ENCODE measurements around the gene CASP6.

The CASP6 gene

GRCh38 chr4:109657854-109658418, 45.3 kb downstream of the CASP6 start:
- Histone ChIP-seq H3K9me3 (ENCODE audit: control insufficient read depth, insufficient read depth, low read length) (no peaks in the 10 kb centered on the region), H3K4me3 (ENCODE audit: low read depth, low read length) (no peak overlapping the region), H3K36me3 (ENCODE audit: control insufficient read depth, insufficient read depth, low read length) (no peaks in the 10 kb centered on the region), H3K27me3 (ENCODE audit: control insufficient read depth, insufficient read depth, low read length) (no peaks in the 10 kb centered on the region), H3K9ac (ENCODE audit: low read depth, low read length) (no peak overlapping the region), H3K4me1 (ENCODE audit: control insufficient read depth, insufficient read depth, low read length) (peaks cover under 1% of the 10 kb centered on the region)

- no peaks in the 10 kb centered on the region for H3K9me3 ChIP-seq (ENCODE audit: control insufficient read depth, insufficient read depth, low read length)
- no peak overlapping the region for H3K9ac ChIP-seq (ENCODE audit: low read depth, low read length)
- no peaks in the 10 kb centered on the region for H3K36me3 ChIP-seq (ENCODE audit: control insufficient read depth, insufficient read depth, low read length)
- H3K4me1 ChIP-seq (ENCODE audit: control insufficient read depth, insufficient read depth, low read length), result no peaks in the 10 kb centered on the region
- H3K27me3 ChIP-seq (ENCODE audit: control insufficient read depth, insufficient read depth, low read length), result no peaks in the 10 kb centered on the region
- no peak overlapping the region for H3K4me3 ChIP-seq (ENCODE audit: low read depth, low read length)
Measured at GRCh38 chr4:109655396-109655795, 47.8 kb downstream of the CASP6 start.

GRCh38 chr4:109649872-109650271, 53.4 kb downstream of the CASP6 start:
- no peaks in the 10 kb centered on the region for H3K36me3 ChIP-seq (ENCODE audit: control insufficient read depth, insufficient read depth, low read length)
- no peak overlapping the region for H3K4me3 ChIP-seq (ENCODE audit: low read depth, low read length)
- no peak overlapping the region for H3K9ac ChIP-seq (ENCODE audit: low read depth, low read length)
- H3K4me1 ChIP-seq (ENCODE audit: control insufficient read depth, insufficient read depth, low read length), result peaks cover 6% of the 10 kb centered on the region
- H3K9me3 ChIP-seq (ENCODE audit: control insufficient read depth, insufficient read depth, low read length), result no peaks in the 10 kb centered on the region
- H3K27me3 ChIP-seq (ENCODE audit: control insufficient read depth, insufficient read depth, low read length), result no peaks in the 10 kb centered on the region

GRCh38 chr4:109648997-109649575, 54.2 kb downstream of the CASP6 start:
- H3K9ac ChIP-seq (ENCODE audit: low read depth, low read length), result no peak overlapping the region
- no peaks in the 10 kb centered on the region for H3K9me3 ChIP-seq (ENCODE audit: control insufficient read depth, insufficient read depth, low read length)
- H3K36me3 ChIP-seq (ENCODE audit: control insufficient read depth, insufficient read depth, low read length), result no peaks in the 10 kb centered on the region
- no peak overlapping the region for H3K4me3 ChIP-seq (ENCODE audit: low read depth, low read length)
- H3K4me1 ChIP-seq (ENCODE audit: control insufficient read depth, insufficient read depth, low read length), result peaks cover 6% of the 10 kb centered on the region
- H3K27me3 ChIP-seq (ENCODE audit: control insufficient read depth, insufficient read depth, low read length), result no peaks in the 10 kb centered on the region

GRCh38 chr4:109648266-109648996, 54.8 kb downstream of the CASP6 start:
- peaks cover 6% of the 10 kb centered on the region for H3K4me1 ChIP-seq (ENCODE audit: control insufficient read depth, insufficient read depth, low read length)
- no peak overlapping the region for H3K9ac ChIP-seq (ENCODE audit: low read depth, low read length)
- H3K9me3 ChIP-seq (ENCODE audit: control insufficient read depth, insufficient read depth, low read length), result no peaks in the 10 kb centered on the region
- H3K4me3 ChIP-seq (ENCODE audit: low read depth, low read length), result no peak overlapping the region
- H3K27me3 ChIP-seq (ENCODE audit: control insufficient read depth, insufficient read depth, low read length), result no peaks in the 10 kb centered on the region
- H3K36me3 ChIP-seq (ENCODE audit: control insufficient read depth, insufficient read depth, low read length), result no peaks in the 10 kb centered on the region

GRCh38 chr4:109645874-109646710, 57.2 kb downstream of the CASP6 start:
- Histone ChIP-seq H3K27me3 (ENCODE audit: control insufficient read depth, insufficient read depth, low read length) (no peaks in the 10 kb centered on the region), H3K9ac (ENCODE audit: low read depth, low read length) (no peak overlapping the region)

GRCh38 chr4:109640644-109641043, 62.6 kb downstream of the CASP6 start:
- no peaks in the 10 kb centered on the region for H3K9me3 ChIP-seq (ENCODE audit: control insufficient read depth, insufficient read depth, low read length)
- H3K27me3 ChIP-seq (ENCODE audit: control insufficient read depth, insufficient read depth, low read length), result no peaks in the 10 kb centered on the region
- H3K4me3 ChIP-seq (ENCODE audit: low read depth, low read length), result no peak overlapping the region
- H3K36me3 ChIP-seq (ENCODE audit: control insufficient read depth, insufficient read depth, low read length), result no peaks in the 10 kb centered on the region
- no peak overlapping the region for H3K9ac ChIP-seq (ENCODE audit: low read depth, low read length)
- peaks cover 6% of the 10 kb centered on the region for H3K4me1 ChIP-seq (ENCODE audit: control insufficient read depth, insufficient read depth, low read length)

More at GRCh38 chr4:109645874-109646710, 57.2 kb downstream of the CASP6 start:
- H3K4me3 ChIP-seq (ENCODE audit: low read depth, low read length), result no peak overlapping the region
- H3K4me1 ChIP-seq (ENCODE audit: control insufficient read depth, insufficient read depth, low read length), result peaks cover 9% of the 10 kb centered on the region
- no peaks in the 10 kb centered on the region for H3K36me3 ChIP-seq (ENCODE audit: control insufficient read depth, insufficient read depth, low read length)
- H3K9me3 ChIP-seq (ENCODE audit: control insufficient read depth, insufficient read depth, low read length), result no peaks in the 10 kb centered on the region
